GM19467 (cell line): ENCODE results near the gene APEH.

Source experiments
- ATAC-seq: cut with Tn5 transposase; IDR thresholded peaks from one replicate; pipeline ENCODE4 v1.9.1; 2021; ENCODE audit warnings: mild to moderate bottlenecking, moderate library complexity; ENCODE audit not compliant: unreplicated experiment

The APEH gene

GRCh38 chr3:49673715-49674496 lies at the start of gene APEH:
Gene APEH, plus strand, starts transcription at chr3:49674351. Its CDS starts 51 bp downstream, at chr3:49674402.
- peak; percentile 71 for ATAC-seq

GRCh38 chr3:49625071-49625470 lies 49.1 kb upstream of the APEH start:
- no peak for ATAC-seq

GRCh38 chr3:49626101-49626581 lies 48.0 kb upstream of the APEH start:
- no peak for ATAC-seq

- no peak for ATAC-seq
These were observed 47.4 kb upstream of the APEH start for GRCh38 chr3:49626796-49627195.

DNA sequence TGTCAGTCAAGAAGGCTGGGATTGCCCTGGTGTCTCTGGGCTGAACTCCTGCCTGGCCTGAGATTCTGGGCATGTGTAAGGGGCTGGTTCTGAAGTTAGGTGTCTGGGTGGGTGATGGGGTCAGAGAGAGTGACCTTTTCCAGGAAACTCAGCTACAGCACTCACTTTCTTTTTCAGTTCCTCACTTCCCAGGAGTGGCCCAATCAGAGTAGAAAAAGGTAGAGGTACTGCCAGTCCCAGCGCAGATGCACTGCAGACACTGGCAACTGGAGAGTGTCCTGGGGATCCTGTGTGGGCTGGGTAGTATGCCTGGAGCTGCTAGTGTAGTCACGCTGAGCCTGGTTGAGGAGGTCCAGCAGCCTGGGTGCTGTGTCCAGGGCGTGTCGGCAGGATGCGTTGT lies 46.5 kb upstream of the APEH start:
- ATAC-seq = no peak

GRCh38 chr3:49628249-49628648 lies 45.9 kb upstream of the APEH start:
- ATAC-seq = no peak

DNA sequence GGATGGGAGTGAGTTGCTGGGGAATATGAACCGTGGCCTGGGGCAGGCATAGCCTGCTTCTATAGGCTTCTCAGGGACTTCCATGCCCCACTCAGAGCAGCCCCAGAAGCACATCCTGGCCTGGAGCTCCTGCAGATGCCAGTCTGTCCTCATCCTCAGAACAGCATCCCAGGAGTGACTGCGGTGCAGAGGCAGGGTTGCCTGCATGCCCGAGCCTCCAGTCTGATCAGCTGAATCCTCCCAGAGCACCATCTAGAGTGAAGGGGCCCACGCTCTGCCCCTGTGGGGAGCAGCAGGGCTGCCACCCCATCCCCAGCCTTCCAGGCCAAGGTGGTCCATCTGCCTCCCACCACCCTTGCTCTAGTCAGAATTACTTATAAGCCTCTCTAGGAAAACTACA lies 44.7 kb upstream of the APEH start:
- ATAC-seq = no peak

DNA sequence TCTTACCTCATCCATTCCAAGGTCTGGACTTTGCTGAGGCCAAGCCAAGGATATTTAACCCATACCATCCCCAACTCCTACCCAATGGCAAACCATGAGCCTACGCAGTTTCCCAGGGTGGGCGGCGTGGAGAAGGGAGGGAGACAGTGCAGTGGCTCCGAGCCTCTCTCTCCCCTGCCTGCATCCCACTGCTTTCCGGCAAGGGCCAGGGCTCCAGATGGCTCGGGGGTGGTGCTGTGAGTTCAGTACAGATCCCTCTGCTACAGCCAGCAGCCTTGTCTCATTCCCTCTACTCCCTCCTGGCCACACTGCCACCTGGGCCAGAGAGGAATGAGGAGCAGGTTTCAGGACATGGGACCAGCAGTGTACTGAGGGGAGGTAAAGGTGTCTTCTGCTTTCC lies 44.3 kb upstream of the APEH start:
- no peak for ATAC-seq

GRCh38 chr3:49630784-49631183 lies 43.4 kb upstream of the APEH start:
- no peak for ATAC-seq

DNA sequence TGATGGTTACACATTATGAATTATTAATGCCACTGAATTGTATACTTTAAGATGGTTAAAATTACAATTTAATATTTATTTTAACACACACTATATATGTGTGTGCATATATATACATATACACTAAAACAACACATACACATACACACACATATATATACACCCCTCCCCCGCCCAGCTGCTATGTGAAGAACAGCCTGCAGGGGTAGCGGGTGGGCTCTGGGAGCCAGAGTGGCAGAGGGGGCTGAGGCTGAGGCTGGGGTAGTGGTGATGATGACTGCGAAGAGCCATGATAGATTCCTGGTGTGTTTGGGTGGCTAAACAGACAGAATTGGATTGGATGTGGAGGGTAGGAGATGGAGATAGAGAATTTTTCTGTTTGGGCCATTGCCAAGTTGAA lies 39.4 kb upstream of the APEH start:
- no peak for ATAC-seq

- no peak for ATAC-seq
These were observed 37.1 kb upstream of the APEH start for GRCh38 chr3:49636883-49637609.

GRCh38 chr3:49638445-49638844 lies 35.7 kb upstream of the APEH start:
- no peak for ATAC-seq

DNA sequence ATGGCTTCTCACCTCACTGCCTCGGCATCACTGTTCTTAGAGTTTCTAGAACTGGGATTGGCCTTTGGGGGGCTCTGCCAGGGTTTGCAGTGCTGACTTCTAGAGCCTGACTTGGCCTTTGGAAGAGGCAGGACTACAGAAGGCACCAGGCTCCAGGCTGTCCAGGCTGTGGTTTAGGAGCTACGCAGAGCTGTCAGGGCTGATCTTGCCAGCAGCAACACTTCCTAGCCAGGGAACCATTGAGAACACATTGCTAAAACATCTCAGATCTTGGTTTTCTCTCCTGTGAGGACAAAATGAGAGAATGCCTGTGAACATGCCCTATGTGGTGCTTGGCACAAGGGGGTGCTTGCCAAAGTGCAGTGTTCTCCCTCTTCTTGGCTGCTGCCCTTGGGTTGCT lies 34.6 kb upstream of the APEH start:
- no peak for ATAC-seq

- ATAC-seq = no peak
These were observed 32.9 kb upstream of the APEH start for GRCh38 chr3:49641292-49641691.

DNA sequence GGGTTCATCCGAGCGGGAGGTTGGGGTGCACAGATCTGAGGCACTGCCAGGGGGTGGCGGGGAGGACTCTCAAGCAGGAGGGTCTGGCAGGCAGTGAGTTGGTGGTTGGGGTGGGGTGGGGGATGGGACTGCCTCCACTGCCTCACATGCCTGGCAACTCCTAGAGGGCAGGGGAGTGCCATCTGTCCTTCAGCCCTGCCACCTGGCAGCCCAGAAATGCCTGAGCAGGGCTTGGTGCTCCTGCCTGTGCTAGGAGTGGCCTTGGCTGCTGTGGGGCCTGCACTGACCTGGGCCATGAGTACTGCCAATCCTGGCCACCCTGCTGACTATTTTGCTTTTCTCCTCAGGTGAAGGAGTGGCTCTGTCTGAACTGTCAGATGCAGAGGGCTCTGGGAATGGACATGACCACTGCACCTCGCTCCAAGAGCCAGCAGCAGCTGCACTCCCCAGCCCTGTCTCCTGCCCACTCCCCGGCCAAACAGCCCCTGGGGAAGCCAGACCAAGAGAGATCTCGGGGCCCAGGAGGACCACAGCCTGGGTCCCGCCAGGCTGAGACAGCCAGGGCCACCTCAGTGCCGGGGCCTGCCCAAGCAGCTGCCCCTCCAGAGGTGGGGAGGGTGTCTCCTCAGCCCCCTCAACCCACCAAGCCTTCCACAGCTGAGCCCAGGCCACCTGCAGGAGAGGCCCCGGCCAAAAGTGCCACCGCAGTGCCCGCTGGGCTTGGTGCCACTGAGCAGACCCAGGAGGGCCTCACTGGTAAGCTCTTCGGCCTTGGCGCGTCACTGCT lies 32.0 kb upstream of the APEH start:
- no peak for ATAC-seq

DNA sequence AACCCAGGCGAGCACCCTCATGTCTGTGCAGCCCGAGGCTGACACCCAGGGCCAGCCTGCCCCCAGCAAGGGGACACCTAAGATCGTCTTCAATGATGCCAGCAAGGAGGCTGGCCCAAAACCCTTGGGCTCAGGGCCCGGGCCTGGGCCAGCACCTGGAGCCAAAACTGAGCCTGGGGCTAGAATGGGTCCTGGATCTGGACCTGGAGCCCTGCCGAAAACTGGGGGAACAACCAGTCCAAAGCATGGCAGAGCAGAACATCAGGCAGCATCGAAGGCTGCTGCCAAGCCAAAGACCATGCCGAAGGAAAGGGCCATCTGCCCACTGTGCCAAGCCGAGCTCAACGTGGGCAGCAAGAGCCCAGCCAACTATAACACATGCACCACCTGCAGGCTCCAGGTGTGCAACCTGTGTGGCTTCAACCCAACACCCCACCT lies 31.4 kb upstream of the APEH start:
- no peak for ATAC-seq

DNA sequence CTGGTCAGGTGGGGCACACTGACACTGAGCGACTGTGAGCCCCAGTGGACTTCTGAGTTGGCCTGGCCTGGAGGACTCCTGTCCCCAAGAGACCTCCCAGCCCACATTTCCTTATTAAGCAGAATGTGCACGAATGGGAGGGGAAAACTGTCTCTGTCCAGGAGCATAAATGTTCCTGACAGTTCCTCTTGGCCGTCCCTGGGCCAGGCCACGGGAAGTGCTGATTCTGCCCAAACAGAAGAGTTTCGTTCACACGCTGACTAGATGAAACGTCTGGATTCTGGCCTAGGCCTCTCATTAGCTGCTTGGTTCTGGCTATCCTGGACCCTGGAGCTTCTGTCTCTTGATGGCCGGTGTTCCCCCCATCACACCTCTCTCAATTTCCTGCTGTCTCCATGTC lies 29.5 kb upstream of the APEH start:
- no peak for ATAC-seq

DNA sequence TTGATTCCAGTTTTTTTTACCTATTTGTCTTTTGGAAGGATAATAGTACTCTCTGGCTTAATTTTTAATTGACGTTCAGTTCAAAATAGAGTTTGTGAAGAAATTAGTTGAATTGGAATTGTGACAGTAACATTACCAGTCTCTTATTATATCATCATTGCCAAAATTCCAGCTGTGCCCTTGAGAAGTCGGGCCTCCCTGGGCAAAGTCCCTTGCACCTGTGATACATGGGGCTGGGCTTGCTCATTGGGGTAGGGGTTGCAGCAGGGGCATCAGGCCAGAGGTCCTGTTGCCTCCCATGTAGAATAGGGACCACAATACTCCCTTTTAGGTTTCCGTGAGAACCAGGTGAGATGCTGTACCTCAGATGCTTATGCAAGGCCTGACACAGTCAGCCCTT lies 27.9 kb upstream of the APEH start:
- no peak for ATAC-seq

GRCh38 chr3:49647741-49648140 lies 26.4 kb upstream of the APEH start:
- no peak for ATAC-seq

GRCh38 chr3:49648354-49649019 lies 25.7 kb upstream of the APEH start:
- ATAC-seq = no peak

DNA sequence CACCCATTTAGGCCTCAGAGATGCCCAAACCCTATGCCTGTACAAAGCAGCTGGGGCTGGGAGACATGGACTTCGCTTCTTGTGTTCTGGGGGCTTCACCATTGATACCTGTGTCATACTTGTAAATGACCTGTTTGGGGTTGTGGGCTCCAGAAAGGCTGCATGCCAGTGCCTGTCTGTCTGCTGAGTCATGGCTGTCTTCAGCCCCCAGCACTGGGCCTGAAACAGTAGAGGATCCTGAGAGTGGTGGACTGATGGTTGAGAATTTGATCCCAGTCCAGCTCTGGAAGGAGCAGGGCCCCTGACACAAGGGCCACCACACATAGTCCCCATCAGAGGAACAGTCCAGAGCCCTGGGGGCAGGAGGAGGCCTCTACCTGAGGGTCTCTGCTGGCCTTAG lies 24.6 kb upstream of the APEH start:
- ATAC-seq = no peak
